Tibial artery (tissue), 4 donors: ENCODE measurements around the gene TAF1C.
"Not testable (repeated sequence)": the region's sequence is repeated elsewhere in the genome, so short reads cannot be mapped to it uniquely, and the experiment has no call there.

Source experiments
- DNase-seq, 2 donors: peaks; one replicate each; pipeline ENCODE4 v3.0.0-alpha.2; 2019
- H3K27ac ChIP-seq, 2 donors: fragments of 200-600 bp; sonication (generic) in 1 of 2; 1 replicate in 1 of 2; 2 replicates in 1 of 2; pipeline ENCODE4 v1.5.1; 2018 to 2019; ENCODE audit warnings: mild to moderate bottlenecking in 1 of 2
- H3K27me3 ChIP-seq, 2 donors: fragments of 200-600 bp; sonication (generic) in 1 of 2; one replicate each; pipeline versions ENCODE4 v1.5.1 to v1.6.0; 2016 to 2019
- H3K36me3 ChIP-seq, 3 donors: fragments of 200-600 bp; sonication (generic) in 2 of 3; one replicate each; pipeline ENCODE4 v1.5.1; 2016 to 2019; ENCODE audit warnings: mild to moderate bottlenecking in 2 of 3
- H3K4me1 ChIP-seq, 4 donors: fragments of 200-600 bp; sonication (generic) in 2 of 4; 1 replicate in 3 of 4; 2 replicates in 1 of 4; pipeline ENCODE4 v1.5.1; 2016 to 2019
- H3K4me3 ChIP-seq, 2 donors: fragments of 200-600 bp; sonication (generic) in 1 of 2; 1 replicate in 1 of 2; 2 replicates in 1 of 2; pipeline ENCODE4 v1.5.1; 2018 to 2019; ENCODE audit warnings: mild to moderate bottlenecking in 2 of 2
- H3K9me3 ChIP-seq, 3 donors: fragments of 200-600 bp; sonication (generic) in 1 of 3; one replicate each; pipeline ENCODE4 v1.5.1; 2016 to 2019
- intact Hi-C: fragments of 100-400 bp; cut with DNase I; formaldehyde crosslinking; loops from one replicate; pipeline ENCODE4 v1.15.0; 2023; ENCODE audit warnings: low total_unique reads
- TF ChIP-seq, protein P1 (sequence below), 2 experiments: fragments of 200-600 bp in 1 of 2; fragments of 450-650 bp in 1 of 2; IDR thresholded peaks; one replicate each; pipeline ENCODE4 v1.5.1; 2017 to 2019; ENCODE audit warnings: antibody characterized with exemption in 2 of 2, mild to moderate bottlenecking in 1 of 2, moderate library complexity in 1 of 2

Gene TAF1C

GRCh38 chr16:84218176-84218823 lies 31.4 kb upstream of the TAF1C start:
- Histone ChIP-seq H3K4me1 (no peaks in the 10 kb centered on the region), H3K9me3 (no peaks in the 10 kb centered on the region), H3K27me3 (peaks cover 0 to 14% of the 10 kb centered on the region in 2 donors), H3K27ac (no peak overlapping the region), H3K36me3 (no peaks in the 10 kb centered on the region), H3K4me3 (no peak overlapping the region)
- no peak for DNase-seq
- intact Hi-C loops, result no loop called here
- TF ChIP-seq, protein P1, sequence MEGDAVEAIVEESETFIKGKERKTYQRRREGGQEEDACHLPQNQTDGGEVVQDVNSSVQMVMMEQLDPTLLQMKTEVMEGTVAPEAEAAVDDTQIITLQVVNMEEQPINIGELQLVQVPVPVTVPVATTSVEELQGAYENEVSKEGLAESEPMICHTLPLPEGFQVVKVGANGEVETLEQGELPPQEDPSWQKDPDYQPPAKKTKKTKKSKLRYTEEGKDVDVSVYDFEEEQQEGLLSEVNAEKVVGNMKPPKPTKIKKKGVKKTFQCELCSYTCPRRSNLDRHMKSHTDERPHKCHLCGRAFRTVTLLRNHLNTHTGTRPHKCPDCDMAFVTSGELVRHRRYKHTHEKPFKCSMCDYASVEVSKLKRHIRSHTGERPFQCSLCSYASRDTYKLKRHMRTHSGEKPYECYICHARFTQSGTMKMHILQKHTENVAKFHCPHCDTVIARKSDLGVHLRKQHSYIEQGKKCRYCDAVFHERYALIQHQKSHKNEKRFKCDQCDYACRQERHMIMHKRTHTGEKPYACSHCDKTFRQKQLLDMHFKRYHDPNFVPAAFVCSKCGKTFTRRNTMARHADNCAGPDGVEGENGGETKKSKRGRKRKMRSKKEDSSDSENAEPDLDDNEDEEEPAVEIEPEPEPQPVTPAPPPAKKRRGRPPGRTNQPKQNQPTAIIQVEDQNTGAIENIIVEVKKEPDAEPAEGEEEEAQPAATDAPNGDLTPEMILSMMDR (IDR thresholded peaks at IDR 0.05), result no peak

DNA sequence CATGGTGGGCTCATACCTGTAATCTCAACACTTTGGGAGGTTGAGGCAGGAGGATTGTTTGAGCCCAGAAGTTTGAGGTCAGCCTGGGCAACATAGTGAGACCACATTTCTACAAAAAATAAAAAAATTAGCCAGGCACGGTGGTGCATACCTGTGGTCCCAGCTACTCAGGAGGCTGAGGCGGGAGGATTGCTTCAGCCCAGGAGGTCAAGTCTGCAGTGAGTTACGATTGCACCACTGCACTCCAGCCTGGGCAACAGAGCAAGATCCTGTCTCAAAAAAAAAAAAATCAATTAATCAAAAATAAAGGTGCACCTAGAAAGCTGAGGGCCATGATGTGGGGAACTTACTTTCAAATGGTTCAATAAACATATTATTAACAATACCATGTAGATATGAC lies 29.3 kb upstream of the TAF1C start:
- H3K4me1 ChIP-seq, H3K36me3 ChIP-seq, H3K27ac ChIP-seq, intact Hi-C loops, DNase-seq, H3K4me3 ChIP-seq, H3K9me3 ChIP-seq: not testable (repeated sequence)
- peaks cover 0 to 11% of the 10 kb centered on the region in 2 donors for H3K27me3 ChIP-seq

- no peaks in the 10 kb centered on the region for H3K4me1 ChIP-seq
- TF ChIP-seq, protein P1 (IDR thresholded peaks at IDR 0.05), result no peak
- H3K27me3 ChIP-seq, result peaks cover 0 to 11% of the 10 kb centered on the region in 2 donors
- H3K36me3 ChIP-seq, result no peaks in the 10 kb centered on the region
- no peak overlapping the region for H3K27ac ChIP-seq
- DNase-seq, result no peak
- H3K9me3 ChIP-seq, result no peaks in the 10 kb centered on the region
- no peak overlapping the region for H3K4me3 ChIP-seq
- intact Hi-C loops, result no loop called here
Measured at GRCh38 chr16:84215531-84215930, 28.7 kb upstream of the TAF1C start.

DNA sequence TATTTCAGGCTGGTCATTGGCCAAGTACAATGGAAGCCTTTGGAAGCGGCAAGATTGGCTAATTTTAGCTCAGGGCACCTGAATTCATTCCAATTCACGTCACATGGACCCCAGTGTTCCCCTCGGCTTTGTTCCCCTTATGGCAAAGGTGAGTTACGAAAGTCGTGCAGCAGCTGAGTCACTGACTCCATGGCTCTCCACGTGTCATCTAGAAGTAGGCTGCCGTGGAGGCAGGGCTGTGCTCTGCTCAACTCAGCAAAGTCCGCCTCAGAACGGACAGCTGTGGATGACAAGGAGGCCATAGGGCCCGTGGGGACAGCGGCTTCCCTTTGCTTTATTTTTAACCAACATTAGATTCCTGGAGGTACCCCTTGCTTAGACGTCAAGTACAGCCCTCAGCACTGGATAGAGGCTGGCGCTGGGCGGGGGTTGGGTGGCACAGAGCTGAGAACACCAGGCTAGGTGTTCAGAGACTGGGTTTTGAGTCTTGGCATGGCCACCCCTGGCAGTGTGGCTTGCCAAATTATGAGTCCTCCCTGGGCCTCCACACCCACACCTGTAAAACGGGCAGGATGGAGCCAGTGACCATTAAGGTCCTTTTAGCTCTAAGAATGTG lies 27.7 kb upstream of the TAF1C start:
- DNase-seq, result no peak
- no peaks in the 10 kb centered on the region for H3K4me1 ChIP-seq
- H3K4me3 ChIP-seq, result no peak overlapping the region
- TF ChIP-seq, protein P1 (IDR thresholded peaks at IDR 0.05), result no peak
- H3K27me3 ChIP-seq, result peaks cover 0 to 8% of the 10 kb centered on the region in 2 donors
- no peak overlapping the region for H3K27ac ChIP-seq
- no peaks in the 10 kb centered on the region for H3K9me3 ChIP-seq
- H3K36me3 ChIP-seq, result no peaks in the 10 kb centered on the region
- intact Hi-C loops, result no loop called here

DNA sequence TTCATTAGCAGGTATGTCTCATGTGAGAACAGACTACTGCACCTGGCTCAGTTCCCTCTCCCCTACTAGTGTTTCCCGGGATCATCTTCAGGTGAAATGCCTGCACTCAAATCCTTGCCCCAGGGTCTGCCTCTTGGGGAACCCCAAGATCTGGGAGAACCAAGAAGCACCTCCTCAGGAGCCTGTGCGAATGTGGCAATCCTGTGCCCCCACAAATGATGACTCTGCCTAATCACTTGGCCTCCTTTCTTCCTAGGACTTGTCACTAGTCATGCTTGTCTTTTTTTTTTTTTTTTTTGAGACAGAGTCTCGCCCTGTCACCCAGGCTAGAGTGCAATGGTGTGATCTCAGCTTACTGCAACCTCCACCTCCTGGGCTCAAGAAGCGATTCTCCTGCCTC lies 25.8 kb upstream of the TAF1C start:
- no peaks in the 10 kb centered on the region for H3K4me1 ChIP-seq
- TF ChIP-seq, protein P1 (IDR thresholded peaks at IDR 0.05), result no peak
- no peak overlapping the region for H3K27ac ChIP-seq
- no peak for DNase-seq
- H3K9me3 ChIP-seq, result no peaks in the 10 kb centered on the region
- no peaks in the 10 kb centered on the region for H3K36me3 ChIP-seq
- no peak overlapping the region for H3K4me3 ChIP-seq
- intact Hi-C loops, result no loop called here
- peaks cover 0 to 5% of the 10 kb centered on the region in 2 donors for H3K27me3 ChIP-seq

- Histone ChIP-seq H3K36me3 (no peaks in the 10 kb centered on the region), H3K9me3 (no peaks in the 10 kb centered on the region), H3K4me1 (no peaks in the 10 kb centered on the region), H3K4me3 (no peak overlapping the region), H3K27ac (no peak overlapping the region), H3K27me3 (peaks cover 0 to 5% of the 10 kb centered on the region in 2 donors)
- TF ChIP-seq, protein P1 (IDR thresholded peaks at IDR 0.05), result no peak
- no peak for DNase-seq
- intact Hi-C loops, result no loop called here
Measured at GRCh38 chr16:84212154-84212553, 25.3 kb upstream of the TAF1C start.
